C4-2B (cell line): ENCODE measurements around the gene SIK2.
A peak's percentile ranks its signal among the peaks of the same experiment; 100 is the strongest.

Experiments used
- H3K27ac ChIP-seq: fragments of 450-650 bp; 2 replicates; pipeline ENCODE4 v1.5.1; 2017
- ZFX ChIP-seq: fragments of 450-650 bp; IDR thresholded peaks from 2 replicates; pipeline ENCODE4 v1.6.1; 2017
- TF ChIP-seq, protein P1 (sequence below): fragments of 450-650 bp; conservative IDR thresholded peaks from 2 replicates; pipeline ENCODE4 v1.5.1; 2017; ENCODE audit warnings: mild to moderate bottlenecking

SIK2 gene

DNA sequence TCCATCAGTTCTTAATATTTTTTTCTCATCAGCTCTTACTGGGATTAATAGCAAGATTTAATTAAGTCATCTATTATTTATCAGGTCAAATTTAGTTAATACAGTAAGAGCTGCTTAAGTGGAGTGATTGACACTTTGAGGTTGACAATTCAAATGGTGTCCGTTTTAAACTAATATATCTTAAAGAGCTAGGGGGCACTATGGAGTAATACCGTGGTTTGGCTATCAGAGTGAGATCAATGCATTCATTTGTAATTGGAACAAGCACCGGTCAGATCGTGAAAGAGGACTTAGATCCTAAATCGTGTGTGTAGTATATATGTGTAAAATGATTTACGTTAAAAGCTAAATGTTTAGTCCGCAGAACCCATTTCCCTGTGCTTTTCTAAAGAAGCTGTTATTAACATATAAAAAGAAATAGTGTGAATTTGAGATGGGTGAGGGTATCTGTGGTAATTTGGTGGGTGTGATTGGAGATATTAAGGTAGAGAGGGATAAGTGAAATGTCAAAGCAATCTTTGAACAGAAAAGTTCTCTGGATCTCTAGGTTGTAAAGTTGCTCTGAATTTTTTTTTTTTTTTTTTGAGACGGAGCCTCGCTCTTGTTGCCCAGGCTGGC, 2.3 kb downstream of the SIK2 start:
- H3K27ac ChIP-seq: no peak overlapping the region
- TF ChIP-seq, protein P1, sequence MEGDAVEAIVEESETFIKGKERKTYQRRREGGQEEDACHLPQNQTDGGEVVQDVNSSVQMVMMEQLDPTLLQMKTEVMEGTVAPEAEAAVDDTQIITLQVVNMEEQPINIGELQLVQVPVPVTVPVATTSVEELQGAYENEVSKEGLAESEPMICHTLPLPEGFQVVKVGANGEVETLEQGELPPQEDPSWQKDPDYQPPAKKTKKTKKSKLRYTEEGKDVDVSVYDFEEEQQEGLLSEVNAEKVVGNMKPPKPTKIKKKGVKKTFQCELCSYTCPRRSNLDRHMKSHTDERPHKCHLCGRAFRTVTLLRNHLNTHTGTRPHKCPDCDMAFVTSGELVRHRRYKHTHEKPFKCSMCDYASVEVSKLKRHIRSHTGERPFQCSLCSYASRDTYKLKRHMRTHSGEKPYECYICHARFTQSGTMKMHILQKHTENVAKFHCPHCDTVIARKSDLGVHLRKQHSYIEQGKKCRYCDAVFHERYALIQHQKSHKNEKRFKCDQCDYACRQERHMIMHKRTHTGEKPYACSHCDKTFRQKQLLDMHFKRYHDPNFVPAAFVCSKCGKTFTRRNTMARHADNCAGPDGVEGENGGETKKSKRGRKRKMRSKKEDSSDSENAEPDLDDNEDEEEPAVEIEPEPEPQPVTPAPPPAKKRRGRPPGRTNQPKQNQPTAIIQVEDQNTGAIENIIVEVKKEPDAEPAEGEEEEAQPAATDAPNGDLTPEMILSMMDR: peak; percentile 85
- no peak for TF ChIP-seq ZFX

DNA sequence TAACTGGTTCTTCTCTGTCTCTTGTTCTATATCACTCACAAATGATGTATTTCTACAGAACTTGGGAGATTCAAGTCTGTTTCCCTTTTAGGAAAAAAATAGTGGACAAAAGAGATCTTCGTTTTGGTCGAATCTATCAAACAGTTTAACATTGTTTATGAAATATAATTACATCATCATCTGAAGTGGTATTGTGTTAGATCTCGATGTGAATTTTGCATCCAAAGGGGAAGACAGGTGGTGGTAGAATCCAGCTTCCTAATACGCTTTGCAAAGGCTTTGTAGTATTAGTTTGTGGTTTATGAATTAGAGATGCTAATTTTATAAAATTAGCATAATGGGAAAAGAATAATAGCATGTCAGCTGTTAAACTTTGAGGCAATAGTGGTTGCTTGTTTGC, 3.4 kb downstream of the SIK2 start:
- no peak for TF ChIP-seq ZFX
- H3K27ac ChIP-seq: no peak overlapping the region

DNA sequence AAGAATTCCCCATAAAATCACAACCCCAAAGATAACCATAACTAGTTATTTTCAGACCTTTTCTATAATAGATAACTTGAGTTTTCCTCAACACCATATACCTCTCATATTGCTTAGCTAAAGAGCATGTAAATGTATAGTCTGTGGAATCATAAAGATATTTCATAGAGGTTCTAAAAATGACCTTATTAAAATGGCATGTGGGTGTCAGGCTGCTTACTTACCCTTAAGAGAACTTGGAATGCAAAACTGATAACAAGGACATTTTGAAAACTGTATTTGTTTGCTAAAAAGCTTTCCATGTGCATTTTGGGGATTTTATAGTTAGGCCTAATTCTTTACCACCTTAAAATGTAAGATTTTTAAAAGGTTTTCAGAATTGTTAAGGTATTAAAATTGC, 4.7 kb downstream of the SIK2 start:
- no peak for TF ChIP-seq ZFX
- TF ChIP-seq, protein P1: no peak
- H3K27ac ChIP-seq: no peak overlapping the region

DNA sequence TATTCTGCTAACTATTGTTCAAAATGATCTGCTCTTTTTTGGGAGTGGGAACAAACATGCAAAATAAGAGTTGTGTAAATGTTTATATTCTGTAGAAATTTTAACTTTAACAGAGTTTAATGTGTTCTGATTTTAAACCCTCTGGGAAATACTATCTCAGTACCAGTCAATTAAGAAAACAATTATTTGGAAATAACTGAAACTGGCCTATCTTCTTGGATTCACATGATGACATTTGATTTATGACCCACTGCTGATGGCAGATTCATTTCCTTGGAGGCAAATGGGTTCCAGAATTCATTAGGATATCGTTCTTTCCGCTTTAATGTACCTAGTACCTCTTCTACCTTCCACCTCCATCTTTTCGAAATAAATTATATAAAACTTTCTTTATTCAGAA, 5.5 kb downstream of the SIK2 start:
- TF ChIP-seq, protein P1: no peak
- TF ChIP-seq ZFX: no peak
- no peak overlapping the region for H3K27ac ChIP-seq

DNA sequence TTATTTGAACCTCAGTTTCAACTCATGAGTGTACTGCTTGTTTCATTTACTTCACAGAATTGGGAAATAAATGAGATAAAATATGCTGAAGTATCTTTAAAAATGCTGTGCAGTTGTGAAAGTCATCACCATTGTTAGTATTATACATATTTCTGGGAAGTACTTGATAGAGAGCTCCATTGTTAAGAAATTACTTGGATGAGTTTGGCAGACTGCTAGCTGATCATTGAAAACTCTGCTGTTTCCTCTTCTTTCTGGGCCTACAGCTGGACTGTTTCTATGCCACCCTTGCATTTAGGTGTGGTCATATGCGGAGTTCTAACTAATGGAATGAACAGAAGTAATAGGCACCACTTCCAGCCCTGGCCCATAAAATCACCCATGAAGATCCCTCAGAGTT, 10.0 kb downstream of the SIK2 start:
- TF ChIP-seq, protein P1: no peak

DNA sequence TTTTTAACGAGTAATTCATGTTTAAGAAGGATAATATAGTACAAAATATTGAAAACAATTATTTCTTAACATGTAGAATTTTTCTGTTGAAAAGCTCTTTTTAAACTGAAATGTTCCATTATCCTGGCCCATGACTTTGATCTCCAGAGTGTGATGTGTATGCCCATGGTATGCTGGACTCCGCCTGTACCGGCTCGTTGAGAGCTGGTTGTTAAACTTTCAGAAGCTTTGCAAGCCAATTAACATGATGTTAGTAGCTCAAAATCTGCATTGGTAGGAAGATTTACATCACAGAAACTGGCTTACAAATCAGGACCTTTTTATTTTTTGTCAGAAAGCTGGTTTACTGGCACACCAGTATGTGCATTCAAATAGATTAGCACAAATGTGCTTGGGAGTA, 15.0 kb downstream of the SIK2 start:
- TF ChIP-seq, protein P1: no peak
- no peak for TF ChIP-seq ZFX
- no peak overlapping the region for H3K27ac ChIP-seq

More for the DNA sequence above, 10.0 kb downstream of the SIK2 start:
- no peak overlapping the region for H3K27ac ChIP-seq

DNA sequence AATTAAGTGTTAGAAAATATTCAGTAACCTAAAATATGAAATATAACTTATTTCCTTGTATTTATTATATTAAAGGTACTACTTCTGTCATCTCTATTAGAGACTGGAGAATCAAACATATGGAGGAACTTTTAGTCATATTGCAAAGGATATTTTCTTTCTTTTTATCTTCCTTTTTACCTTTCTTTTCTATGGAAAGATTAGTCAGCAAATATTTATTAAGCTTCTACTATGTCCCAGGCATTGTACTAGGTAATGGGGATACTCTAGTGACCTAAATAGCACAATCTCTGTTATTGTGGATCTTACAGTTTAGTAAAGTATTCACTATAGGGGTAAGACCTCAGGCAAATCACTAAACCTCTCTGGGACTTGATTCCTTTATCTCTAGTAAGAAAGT, 18.3 kb downstream of the SIK2 start:
- TF ChIP-seq, protein P1: no peak
- TF ChIP-seq ZFX: no peak
- H3K27ac ChIP-seq: no peak overlapping the region

DNA sequence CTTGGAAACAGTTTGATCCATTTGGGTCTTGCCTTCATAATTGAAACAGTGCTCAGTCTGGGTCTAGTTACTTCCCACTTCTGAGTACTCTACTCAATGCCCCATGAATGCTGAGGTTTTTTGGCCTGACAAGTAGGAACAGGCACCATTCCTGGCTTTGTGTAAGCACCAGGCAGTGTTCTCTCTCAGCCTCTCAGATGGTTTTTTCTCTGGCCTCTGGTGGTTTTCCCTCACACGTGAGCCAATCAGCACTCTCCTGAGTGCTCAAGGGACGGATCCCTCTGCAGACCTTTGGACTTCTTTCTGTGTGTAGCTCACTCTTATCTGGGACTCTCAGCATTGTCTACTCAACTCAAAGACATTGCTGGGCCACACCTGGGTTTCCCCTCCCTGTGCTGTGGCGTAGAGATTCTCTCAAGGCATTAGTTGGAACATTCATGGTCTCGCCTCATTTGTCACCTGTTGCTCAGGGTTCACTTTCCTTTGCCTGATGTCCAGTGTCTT, 21.3 kb downstream of the SIK2 start:
- TF ChIP-seq, protein P1: no peak
- TF ChIP-seq ZFX: no peak

More for the DNA sequence above, 21.3 kb downstream of the SIK2 start:
- no peak overlapping the region for H3K27ac ChIP-seq
